D721Med (cell line): ENCODE data around the gene IQGAP2.

Source experiments
- DNase-seq: peaks from one replicate; pipeline ENCODE4 v3.0.0; 2011; ENCODE audit warnings: low spot score; ENCODE audit not compliant: insufficient read length
- FAIRE-seq: peaks from 2 replicates; lab custom pipeline; 2011; peaks lifted over from hg19 to GRCh38; lab: Jason Lieb, UNC
- CTCF ChIP-seq: IDR thresholded peaks from 2 replicates; pipeline ENCODE4 v1.5.1; 2012; ENCODE audit warnings: mild to moderate bottlenecking, control low read depth; ENCODE audit not compliant: insufficient read depth; ENCODE audit errors: missing control alignments

The IQGAP2 gene

GRCh38 chr5:76555717-76556116, 152.6 kb downstream of the IQGAP2 start:
- no peak for FAIRE-seq
- TF ChIP-seq CTCF: no peak
- DNase-seq: no peak

- no peak for TF ChIP-seq CTCF
- DNase-seq (no peak), FAIRE-seq (no peak)
Measured at GRCh38 chr5:76556511-76557221, 153.6 kb downstream of the IQGAP2 start.

DNA sequence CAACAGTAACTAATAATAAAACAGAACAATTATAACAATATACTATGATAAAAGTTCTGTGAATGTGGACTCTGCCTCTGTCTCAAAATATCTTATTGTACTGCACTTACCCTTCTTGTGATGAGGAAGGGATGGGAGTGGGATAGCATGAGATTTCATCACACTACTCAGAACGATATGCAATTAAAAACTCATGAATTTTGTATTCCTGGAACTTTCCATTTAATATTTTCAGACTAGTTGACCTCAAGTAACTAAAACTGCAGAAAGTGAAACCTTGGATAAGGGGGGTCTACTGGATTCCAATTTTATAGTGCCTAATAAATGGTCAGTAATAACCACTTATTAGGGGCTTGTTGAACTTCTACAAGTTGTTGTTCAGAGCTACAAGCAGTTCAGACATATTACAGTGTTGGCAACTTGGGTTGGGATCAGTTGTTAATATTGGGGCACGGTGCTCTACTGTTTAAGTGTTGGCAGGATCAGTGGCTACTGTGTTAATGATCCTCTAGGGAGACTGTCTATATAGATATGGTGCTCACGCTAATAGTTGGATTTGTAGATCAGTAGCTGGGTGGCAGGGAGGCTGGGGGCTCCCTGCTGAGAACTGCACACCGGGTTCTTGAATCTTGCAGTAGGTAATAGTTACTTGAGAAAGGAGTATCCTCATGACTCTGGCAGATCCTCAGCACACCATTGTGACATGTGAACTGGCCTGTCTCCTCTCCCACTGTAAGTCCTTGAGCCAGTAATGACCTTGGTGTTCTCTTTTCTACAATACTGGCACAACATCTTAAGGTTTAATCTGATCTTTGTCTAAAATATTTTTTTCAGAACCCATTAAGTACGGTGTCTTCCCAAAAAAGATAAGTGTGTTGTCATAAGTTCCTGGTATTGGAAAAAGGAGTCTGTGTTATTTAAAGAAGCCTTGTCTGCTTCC, 158.1 kb downstream of the IQGAP2 start:
- FAIRE-seq (no peak), DNase-seq (no peak)
- TF ChIP-seq CTCF: no peak

DNA sequence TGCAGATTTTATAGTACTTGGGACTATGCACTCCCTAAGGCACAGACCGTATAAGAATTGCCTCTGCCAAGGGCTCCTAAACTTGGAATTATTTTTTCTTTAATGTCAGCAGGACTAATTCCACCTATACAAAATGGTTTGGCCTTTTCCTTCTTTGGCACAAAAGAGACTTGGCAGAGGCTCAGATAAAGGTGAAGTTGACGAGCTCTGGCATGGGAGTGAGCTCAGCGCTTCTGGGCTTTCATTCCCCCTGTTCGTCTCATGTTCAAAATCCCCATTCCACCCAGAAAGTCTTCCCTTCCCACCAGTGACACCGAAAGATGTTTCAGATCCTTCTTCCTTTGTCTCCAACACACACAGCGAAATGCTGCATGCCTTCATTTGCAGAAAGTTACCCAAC, 158.9 kb downstream of the IQGAP2 start:
- no peak for DNase-seq
- no peak for TF ChIP-seq CTCF

GRCh38 chr5:76565009-76565408, 161.9 kb downstream of the IQGAP2 start:
- no peak for FAIRE-seq
- no peak for DNase-seq
- TF ChIP-seq CTCF: no peak

More for the DNA sequence above, 158.9 kb downstream of the IQGAP2 start:
- FAIRE-seq: no peak

GRCh38 chr5:76570153-76570552, 167.1 kb downstream of the IQGAP2 start:
- no peak for TF ChIP-seq CTCF
- DNase-seq: no peak
- no peak for FAIRE-seq
